H9 (cell line): ENCODE measurements around the gene KIF22. TPM values are rescaled to one million over a fixed set of nuclear protein-coding genes. Genes with fewer than 3 reads are reported as not detected.

Source experiments
- DNase-seq: peaks from one replicate; pipeline ENCODE4 v3.0.0-alpha.2; 2017
- H2AFZ ChIP-seq: one replicate; pipeline ENCODE4 v1.6.1; 2013; ENCODE audit warnings: mild to moderate bottlenecking, low read length, control low read depth, moderate library complexity
- H2AK5ac ChIP-seq: 2 replicates; pipeline ENCODE4 v1.6.1; 2013; ENCODE audit warnings: low read length, control low read depth, mixed read lengths; ENCODE audit not compliant: insufficient read length
- H2BK120ac ChIP-seq: one replicate; pipeline ENCODE4 v1.6.1; 2013; ENCODE audit warnings: low read depth, mild to moderate bottlenecking, low read length, control low read depth, inconsistent platforms; ENCODE audit not compliant: poor library complexity, severe bottlenecking
- H2BK12ac ChIP-seq: 2 replicates; pipeline ENCODE4 v1.6.1; 2013; ENCODE audit warnings: low read length, control low read depth, mixed read lengths, low read depth; ENCODE audit not compliant: insufficient read length
- H2BK15ac ChIP-seq: 2 replicates; pipeline ENCODE4 v1.6.1; 2013; ENCODE audit warnings: low read depth, low read length, control low read depth
- H2BK20ac ChIP-seq: one replicate; pipeline ENCODE4 v1.6.1; 2013; ENCODE audit warnings: low read depth, mild to moderate bottlenecking, low read length, control low read depth, inconsistent platforms; ENCODE audit not compliant: poor library complexity, severe bottlenecking
- H2BK5ac ChIP-seq: 2 replicates; pipeline ENCODE4 v1.6.1; 2013; ENCODE audit warnings: low read length, control low read depth, mixed read lengths; ENCODE audit not compliant: insufficient read length
- H3K14ac ChIP-seq: 2 replicates; pipeline ENCODE4 v1.6.1; 2013; ENCODE audit warnings: low read length, control low read depth; ENCODE audit not compliant: insufficient read depth
- H3K18ac ChIP-seq: 2 replicates; pipeline ENCODE4 v1.6.1; 2013; ENCODE audit warnings: low read depth, mild to moderate bottlenecking, mixed read lengths, low read length, control low read depth; ENCODE audit not compliant: insufficient read length
- H3K23ac ChIP-seq: 2 replicates; pipeline ENCODE4 v1.6.1; 2013; ENCODE audit warnings: low read length, control low read depth, mixed read lengths, low read depth; ENCODE audit not compliant: insufficient read length
- H3K23me2 ChIP-seq: 2 replicates; pipeline ENCODE4 v1.6.1; 2013; ENCODE audit warnings: low read depth, mild to moderate bottlenecking, mixed read lengths, low read length, control low read depth; ENCODE audit not compliant: insufficient read length, poor library complexity, severe bottlenecking
- H3K27ac ChIP-seq: 2 replicates; pipeline ENCODE4 v1.5.1; 2013; ENCODE audit warnings: low read length, control low read depth, mixed read lengths, low read depth; ENCODE audit not compliant: insufficient read length
- H3K27me3 ChIP-seq: 2 replicates; pipeline ENCODE4 v1.6.1; 2013; ENCODE audit warnings: low read length, control low read depth, inconsistent platforms; ENCODE audit not compliant: insufficient read depth
- H3K4ac ChIP-seq: 2 replicates; pipeline ENCODE4 v1.6.1; 2013; ENCODE audit warnings: low read depth, mild to moderate bottlenecking, control low read depth, inconsistent platforms, low read length, moderate library complexity
- H3K4me1 ChIP-seq: 2 replicates; pipeline ENCODE4 v1.6.1; 2013; ENCODE audit warnings: low read length, control low read depth, inconsistent platforms; ENCODE audit not compliant: insufficient read depth
- H3K4me2 ChIP-seq: 2 replicates; pipeline ENCODE4 v1.6.1; 2013; ENCODE audit warnings: low read length, control low read depth, mixed read lengths; ENCODE audit not compliant: insufficient read length, insufficient read depth
- H3K56ac ChIP-seq: 2 replicates; pipeline ENCODE4 v1.6.1; 2013; ENCODE audit warnings: low read depth, mild to moderate bottlenecking, mixed read lengths, low read length, control low read depth; ENCODE audit not compliant: insufficient read length
- H3K79me1 ChIP-seq: 2 replicates; pipeline ENCODE4 v1.6.1; 2013; ENCODE audit warnings: low read depth, mild to moderate bottlenecking, moderate library complexity, low read length, control low read depth, inconsistent platforms; ENCODE audit not compliant: insufficient read depth, poor library complexity, severe bottlenecking
- H3K79me2 ChIP-seq: 2 replicates; pipeline ENCODE4 v1.6.1; 2013; ENCODE audit warnings: low read length, control low read depth, inconsistent platforms; ENCODE audit not compliant: insufficient read depth
- H3K9ac ChIP-seq: 2 replicates; pipeline ENCODE4 v1.6.1; 2013; ENCODE audit warnings: low read length, control low read depth, mixed read lengths; ENCODE audit not compliant: insufficient read length; ENCODE audit errors: extremely low read depth
- H3K9me3 ChIP-seq: one replicate; pipeline ENCODE4 v1.6.1; 2013; ENCODE audit warnings: low read depth, low read length, inconsistent platforms; ENCODE audit not compliant: control insufficient read depth
- H3T11ph ChIP-seq: one replicate; pipeline ENCODE4 v1.6.1; 2013; ENCODE audit warnings: mild to moderate bottlenecking, low read length, control low read depth, inconsistent platforms
- H4K20me1 ChIP-seq: one replicate; pipeline ENCODE4 v1.6.1; 2013; ENCODE audit not compliant: control insufficient read depth, insufficient read length, insufficient read depth
- H4K5ac ChIP-seq: 2 replicates; pipeline ENCODE4 v1.6.1; 2013; ENCODE audit warnings: low read depth, mild to moderate bottlenecking, mixed read lengths, low read length, control low read depth; ENCODE audit not compliant: insufficient read length
- H4K8ac ChIP-seq: replicated peaks from 2 replicates; pipeline ENCODE4 v1.6.1; 2013; ENCODE audit warnings: low read length, control low read depth, mixed read lengths, low read depth; ENCODE audit not compliant: insufficient read length
- H4K91ac ChIP-seq: 2 replicates; pipeline ENCODE4 v1.6.1; 2013; ENCODE audit warnings: low read depth, mild to moderate bottlenecking, moderate library complexity, mixed read lengths, low read length, control low read depth; ENCODE audit not compliant: insufficient read length
- H3K27ac Mint-ChIP-seq, 3 experiments: 2 replicates in 2 of 3; 3 replicates in 1 of 3; pipeline ENCODE4 v1.8.0; 2020 to 2021; ENCODE audit warnings: mixed read lengths in 3 of 3, mild to moderate bottlenecking in 1 of 3, moderate library complexity in 1 of 3
- H3K27me3 Mint-ChIP-seq: 2 replicates; pipeline ENCODE4 v1.8.0; 2021; ENCODE audit warnings: low read depth, mild to moderate bottlenecking, moderate library complexity, mixed read lengths
- H3K36me3 Mint-ChIP-seq, 3 experiments: 2 replicates in 2 of 3; 3 replicates in 1 of 3; pipeline ENCODE4 v1.8.0; 2020 to 2021; ENCODE audit warnings: low read depth in 3 of 3, mixed read lengths in 3 of 3; ENCODE audit not compliant: insufficient read depth in 1 of 3
- H3K4me1 Mint-ChIP-seq, 2 experiments: 2 replicates each; pipeline ENCODE4 v1.8.0; 2020; ENCODE audit warnings: mixed read lengths in 2 of 2
- H3K4me3 Mint-ChIP-seq, 2 experiments: 2 replicates in 1 of 2; 3 replicates in 1 of 2; pipeline ENCODE4 v1.8.0; 2020 to 2021; ENCODE audit warnings: mild to moderate bottlenecking in 2 of 2, mixed read lengths in 2 of 2, moderate library complexity in 1 of 2
- H3K9me3 Mint-ChIP-seq, 2 experiments: 2 replicates in 1 of 2; 3 replicates in 1 of 2; pipeline ENCODE4 v1.8.0; 2020; ENCODE audit warnings: mild to moderate bottlenecking in 2 of 2, mixed read lengths in 2 of 2, moderate library complexity in 1 of 2
- CTCF ChIP-seq: fragments of 200-600 bp; sonication (generic); conservative IDR thresholded peaks from 3 replicates; pipeline ENCODE4 v1.8.0; 2021; ENCODE audit warnings: antibody characterized with exemption, mild to moderate bottlenecking
- WGBS: extraction: QIAGEN DNeasy Blood & Tissue Kit; methylation state at CpG from one replicate; pipeline ENCODE4 v1.1.7; 2013; ENCODE audit warnings: missing lambda C conversion rate, low lambda C conversion rate, mixed read lengths; ENCODE audit not compliant: insufficient read length; ENCODE audit errors: extremely low coverage; 5-methylcytosine and 5-hydroxymethylcytosine counted together
- total RNA-seq: library from RNA; stranded (reverse); gene quantifications from 2 replicates; pipeline ENCODE4 v1.2.1, GENCODE V29; 2021

Gene KIF22
- total RNA-seq, 1 experiment from 2014 or later, result 151 TPM

GRCh38 chr16:29826342-29826695 is 35.8 kb downstream of the KIF22 start:
- no peak overlapping the region for H2BK15ac ChIP-seq
- no peak overlapping the region for H3T11ph ChIP-seq
- H2BK12ac ChIP-seq, result no peak overlapping the region
- no peak overlapping the region for H3K14ac ChIP-seq
- Mint-ChIP-seq H3K9me3 (no peaks in the 10 kb centered on the region), H3K36me3 (no peaks in the 10 kb centered on the region), H3K4me1 (peaks cover 15 to 22% of the 10 kb centered on the region in 2 experiments), H3K4me3 (no peak overlapping the region), H3K27ac (no peak overlapping the region), H3K27me3 (no peaks in the 10 kb centered on the region; the same call in 1 of the 2 replicates)
- no peaks in the 10 kb centered on the region for H3K23me2 ChIP-seq
- H2BK5ac ChIP-seq, result no peak overlapping the region
- H3K4me2 ChIP-seq, result no peak overlapping the region
- WGBS, result no CpG with 5 or more reads among the region's 8 CpGs
- H3K18ac ChIP-seq, result no peak overlapping the region
- no peak overlapping the region for H3K23ac ChIP-seq
- H3K4ac ChIP-seq, result no peak overlapping the region
- no peaks in the 10 kb centered on the region for H3K27me3 ChIP-seq
- no peak overlapping the region for H3K27ac ChIP-seq
- no peaks in the 10 kb centered on the region for H3K4me1 ChIP-seq
- H4K91ac ChIP-seq, result no peak overlapping the region
- H3K79me1 ChIP-seq, result no peaks in the 10 kb centered on the region
- H3K9me3 ChIP-seq, result no peaks in the 10 kb centered on the region
- no peak for DNase-seq
- H2AK5ac ChIP-seq, result no peak overlapping the region
- no peak overlapping the region for H4K8ac ChIP-seq
- H4K5ac ChIP-seq, result no peak overlapping the region
- H3K79me2 ChIP-seq, result no peaks in the 10 kb centered on the region
- no peak for TF ChIP-seq CTCF
- no peak overlapping the region for H2BK120ac ChIP-seq
- no peak overlapping the region for H2AFZ ChIP-seq
- H3K56ac ChIP-seq, result no peak overlapping the region
- no peak overlapping the region for H3K9ac ChIP-seq
- H2BK20ac ChIP-seq, result no peak overlapping the region
- H4K20me1 ChIP-seq, result no peaks in the 10 kb centered on the region
